GM23248 (cell line): ENCODE measurements around the gene ARPC4. TPM values are rescaled to one million over a fixed set of nuclear protein-coding genes. Genes with fewer than 3 reads are reported as not detected.

Source experiments
- DNase-seq: peaks from one replicate; pipeline ENCODE4 v3.0.0-alpha.2; 2015
- H2AFZ ChIP-seq: fragments of 200-600 bp; sonication (generic); 2 replicates; pipeline ENCODE4 v1.6.1; 2016; ENCODE audit warnings: antibody characterized with exemption
- H3F3A ChIP-seq: fragments of 200-600 bp; sonication (generic); 2 replicates; pipeline ENCODE4 v1.6.1; 2016; ENCODE audit warnings: mild to moderate bottlenecking, antibody characterized with exemption, mixed run types; ENCODE audit not compliant: insufficient read depth
- H3K27ac ChIP-seq: fragments of 200-600 bp; sonication (generic); 2 replicates; pipeline ENCODE4 v1.5.1; 2016; ENCODE audit warnings: mild to moderate bottlenecking
- H3K27me3 ChIP-seq: fragments of 200-600 bp; sonication (generic); replicated peaks from 2 replicates; pipeline ENCODE4 v1.6.1; 2016; ENCODE audit warnings: mild to moderate bottlenecking; ENCODE audit not compliant: insufficient read depth
- H3K36me3 ChIP-seq: fragments of 200-600 bp; sonication (generic); 2 replicates; pipeline ENCODE4 v1.6.1; 2016; ENCODE audit warnings: low read depth, mild to moderate bottlenecking
- H3K4me1 ChIP-seq: fragments of 200-600 bp; sonication (generic); 2 replicates; pipeline ENCODE4 v1.6.1; 2016; ENCODE audit warnings: mild to moderate bottlenecking; ENCODE audit not compliant: insufficient read depth
- H3K4me2 ChIP-seq: fragments of 200-600 bp; sonication (generic); one replicate; pipeline ENCODE4 v1.6.1; 2016; ENCODE audit warnings: mild to moderate bottlenecking; ENCODE audit not compliant: unreplicated experiment
- H3K4me3 ChIP-seq: fragments of 200-600 bp; sonication (generic); 2 replicates; pipeline ENCODE4 v1.5.1; 2016; ENCODE audit warnings: mild to moderate bottlenecking
- H3K79me2 ChIP-seq: fragments of 200-600 bp; sonication (generic); 2 replicates; pipeline ENCODE4 v1.6.1; 2016; ENCODE audit warnings: mild to moderate bottlenecking; ENCODE audit not compliant: insufficient read depth
- H3K9ac ChIP-seq: fragments of 200-600 bp; sonication (generic); 2 replicates; pipeline ENCODE4 v1.6.1; 2016; ENCODE audit warnings: mild to moderate bottlenecking
- H3K9me2 ChIP-seq: fragments of 200-600 bp; sonication (generic); 2 replicates; pipeline ENCODE4 v1.6.1; 2016; ENCODE audit warnings: mixed run types, mild to moderate bottlenecking, moderate library complexity; ENCODE audit not compliant: insufficient read depth
- H3K9me3 ChIP-seq: fragments of 200-600 bp; sonication (generic); one replicate; pipeline ENCODE4 v1.6.1; 2017; ENCODE audit warnings: low read depth
- H4K20me1 ChIP-seq: fragments of 200-600 bp; sonication (generic); 2 replicates; pipeline ENCODE4 v1.6.0; 2016; ENCODE audit not compliant: insufficient read depth
- EZH2 ChIP-seq: fragments of 200-600 bp; sonication (generic); IDR thresholded peaks from 2 replicates; pipeline ENCODE4 v1.6.1; 2018; ENCODE audit warnings: antibody characterized with exemption, mild to moderate bottlenecking; ENCODE audit not compliant: insufficient read depth, poor library complexity, severe bottlenecking
- EZH2phosphoT487 ChIP-seq: fragments of 200-600 bp; sonication (generic); IDR thresholded peaks from 2 replicates; pipeline ENCODE4 v1.6.1; 2018; ENCODE audit warnings: antibody characterized with exemption, moderate library complexity, mild to moderate bottlenecking, low read depth; ENCODE audit not compliant: insufficient read depth
- WGBS, 2 experiments: methylation state at CpG; one replicate each; pipeline ENCODE4 v1.1.6; 2015 to 2017; ENCODE audit warnings: low lambda C conversion rate in 2 of 2, low coverage in 1 of 2; ENCODE audit errors: missing lambda C conversion rate in 2 of 2; 5-methylcytosine and 5-hydroxymethylcytosine counted together
- in situ Hi-C: fragments of 300-500 bp; cut with MboI; formaldehyde crosslinking; loops from 2 replicates; pipeline ENCODE4 v1.15.0; 2020
- polyA plus RNA-seq: library from polyadenylated mRNA; unstranded; fragments of >200 nt; fragmentation: Nextera tagmentation; extraction: Ambion mirVana; gene quantifications from 2 replicates; pipeline ENCODE4 v1.2.1, GENCODE V29; 2016
- total RNA-seq: library from RNA; depleted of rRNA; stranded (reverse); fragments of >200 nt; shearing (Covaris generic); gene quantifications from 2 replicates; pipeline ENCODE4 v1.2.3, GENCODE V29; 2014

Gene ARPC4
- total and polyA plus RNA-seq, 2 experiments from 2014 or later, result 182 to 315 TPM

- WGBS, 2 experiments, result 79 to 82% methylated on average over 5 of the region's 5 CpGs
- H3K36me3 ChIP-seq, result peaks cover 75% of the 10 kb centered on the region
- peaks cover 77% of the 10 kb centered on the region for H3K79me2 ChIP-seq
- H4K20me1 ChIP-seq, result no peaks in the 10 kb centered on the region
- no peaks in the 10 kb centered on the region for H3K27me3 ChIP-seq
- in situ Hi-C loops, result no loop called here
- no peak overlapping the region for H3K9ac ChIP-seq
- no peaks in the 10 kb centered on the region for H3K9me2 ChIP-seq
- H3K27ac ChIP-seq, result no peak overlapping the region
- DNase-seq, result peak; percentile 26
- H3K4me1 ChIP-seq, result no peaks in the 10 kb centered on the region
- TF ChIP-seq EZH2 (no peak), EZH2phosphoT487 (no peak)
- no peak overlapping the region for H2AFZ ChIP-seq
- peaks cover 48% of the 10 kb centered on the region for H3F3A ChIP-seq
- H3K4me3 ChIP-seq, result no peak overlapping the region
- no peaks in the 10 kb centered on the region for H3K9me3 ChIP-seq
- no peak overlapping the region for H3K4me2 ChIP-seq
These were observed 7.6 kb downstream of the ARPC4 start for GRCh38 chr3:9800529-9800928.

DNA sequence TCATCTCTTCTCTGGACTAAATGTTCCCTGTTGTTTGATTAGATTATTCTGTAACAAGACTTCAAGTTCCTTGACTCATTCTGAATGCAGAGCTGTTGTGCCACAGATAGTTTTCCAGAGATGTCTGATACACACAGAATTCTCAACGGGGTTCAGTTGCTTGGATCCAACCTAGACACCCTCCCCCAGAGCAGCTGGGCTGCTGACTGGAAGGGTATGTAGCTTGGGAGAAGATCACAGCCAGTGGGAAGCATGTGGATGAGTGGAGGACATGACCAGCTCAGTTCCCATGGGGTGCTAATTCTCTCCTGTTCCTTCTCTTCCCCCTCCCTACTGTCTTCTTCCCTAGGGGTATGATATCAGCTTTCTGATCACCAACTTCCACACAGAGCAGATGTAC is 10.6 kb downstream of the ARPC4 start:
- in situ Hi-C loops, result no loop called here
- no peak for TF ChIP-seq EZH2phosphoT487
- TF ChIP-seq EZH2, result no peak
- Histone ChIP-seq H3K4me2 (no peak overlapping the region), H3K79me2 (peaks cover 47% of the 10 kb centered on the region), H3K27me3 (no peaks in the 10 kb centered on the region), H3K9me2 (no peaks in the 10 kb centered on the region), H3K36me3 (peaks cover 66% of the 10 kb centered on the region), H3K9ac (no peak overlapping the region), H3F3A (peaks cover 72% of the 10 kb centered on the region), H2AFZ (no peak overlapping the region), H3K4me1 (0 out of 2 replicates have a peak, but pooled peaks cover 4% of the 10 kb centered on the region), H3K27ac (no peak overlapping the region), H4K20me1 (no peaks in the 10 kb centered on the region), H3K4me3 (no peak overlapping the region), H3K9me3 (no peaks in the 10 kb centered on the region)
- DNase-seq, result no peak
- WGBS, 2 experiments, result 42 to 50% methylated on average over 1 of the region's 1 CpG

- no peak for TF ChIP-seq EZH2phosphoT487
- no peaks in the 10 kb centered on the region for H3K9me3 ChIP-seq
- peaks cover 52% of the 10 kb centered on the region for H3K36me3 ChIP-seq
- peaks cover 33% of the 10 kb centered on the region for H3K79me2 ChIP-seq
- H3K4me1 ChIP-seq, result peaks cover 12% of the 10 kb centered on the region
- H4K20me1 ChIP-seq, result no peaks in the 10 kb centered on the region
- H3F3A ChIP-seq, result peaks cover 72% of the 10 kb centered on the region
- no peak for DNase-seq
- H3K4me2 ChIP-seq, result no peak overlapping the region
- no peak overlapping the region for H2AFZ ChIP-seq
- no peak overlapping the region for H3K4me3 ChIP-seq
- H3K9me2 ChIP-seq, result no peaks in the 10 kb centered on the region
- WGBS, 2 experiments, result 90 to 97% methylated on average over 5 of the region's 5 CpGs
- H3K9ac ChIP-seq, result no peak overlapping the region
- in situ Hi-C loops, result no loop called here
- H3K27ac ChIP-seq, result no peak overlapping the region
- H3K27me3 ChIP-seq, result no peaks in the 10 kb centered on the region
These were observed 12.1 kb downstream of the ARPC4 start for GRCh38 chr3:9804996-9805395.

- H3K36me3 ChIP-seq, result peaks cover 44% of the 10 kb centered on the region
- no peak for TF ChIP-seq EZH2
- TF ChIP-seq EZH2phosphoT487, result no peak
These were observed 13.3 kb downstream of the ARPC4 start for GRCh38 chr3:9806137-9806536.

More at GRCh38 chr3:9806137-9806536, 13.3 kb downstream of the ARPC4 start:
- no peaks in the 10 kb centered on the region for H3K27me3 ChIP-seq
- H3F3A ChIP-seq, result peaks cover 63% of the 10 kb centered on the region
- no peaks in the 10 kb centered on the region for H3K9me3 ChIP-seq
- H3K9ac ChIP-seq, result no peak overlapping the region
- in situ Hi-C loops, result no loop called here
- DNase-seq, result no peak
- H4K20me1 ChIP-seq, result no peaks in the 10 kb centered on the region
- no peak overlapping the region for H3K4me3 ChIP-seq
- H3K79me2 ChIP-seq, result peaks cover 21% of the 10 kb centered on the region
- H2AFZ ChIP-seq, result no peak overlapping the region
- peaks cover 12% of the 10 kb centered on the region for H3K4me1 ChIP-seq
- H3K4me2 ChIP-seq, result no peak overlapping the region
- H3K27ac ChIP-seq, result no peak overlapping the region
- H3K9me2 ChIP-seq, result no peaks in the 10 kb centered on the region
- WGBS, 2 experiments, result 90 to 91% methylated on average over 12 of the region's 12 CpGs
